DND-41 (cell line): ENCODE measurements around the gene FRYL.
"Not testable (repeated sequence)": the region's sequence is repeated elsewhere in the genome, so short reads cannot be mapped to it uniquely, and the experiment has no call there.

ENCODE experiments used
- ATAC-seq: fragments of 200-7000 bp; cut with Tn5 transposase; 3 replicates; pipeline ENCODE4 v1.9.1; 2021; ENCODE audit warnings: low read depth; ENCODE audit not compliant: insufficient read depth
- DNase-seq: peaks from one replicate; pipeline ENCODE4 v3.0.0-alpha.2; 2020
- H2AFZ ChIP-seq: 2 replicates; pipeline ENCODE4 v1.6.0; 2012; ENCODE audit warnings: low read depth, low read length
- H3K27ac ChIP-seq: 2 replicates; pipeline ENCODE4 v1.5.1; 2012; ENCODE audit warnings: low read length, inconsistent platforms
- H3K27me3 ChIP-seq: fragments of 200-600 bp; sonication (generic); 2 replicates; pipeline ENCODE4 v1.6.0; 2012; ENCODE audit warnings: low read length, mild to moderate bottlenecking, inconsistent platforms; ENCODE audit not compliant: insufficient read depth, poor library complexity
- H3K36me3 ChIP-seq: 2 replicates; pipeline ENCODE4 v1.5.1; 2012; ENCODE audit warnings: low read length, inconsistent platforms; ENCODE audit not compliant: insufficient read depth
- H3K4me1 ChIP-seq: 2 replicates; pipeline ENCODE4 v1.5.1; 2012; ENCODE audit warnings: mild to moderate bottlenecking, low read length; ENCODE audit not compliant: insufficient read depth
- H3K4me2 ChIP-seq: 2 replicates; pipeline ENCODE4 v1.6.0; 2012; ENCODE audit warnings: mild to moderate bottlenecking, moderate library complexity, low read length, inconsistent platforms; ENCODE audit not compliant: insufficient read depth
- H3K4me3 ChIP-seq, 2 experiments: fragments of 200-600 bp in 1 of 2; shearing (Covaris generic) in 1 of 2; 2 replicates each; pipeline ENCODE4 v1.5.1; 2012 to 2016; ENCODE audit warnings: inconsistent platforms in 2 of 2, low read length in 2 of 2, mild to moderate bottlenecking in 2 of 2, low read depth in 1 of 2, moderate library complexity in 1 of 2
- H3K79me2 ChIP-seq: 2 replicates; pipeline ENCODE4 v1.6.0; 2012; ENCODE audit warnings: low read length, inconsistent platforms; ENCODE audit not compliant: insufficient read depth
- H3K9ac ChIP-seq: 2 replicates; pipeline ENCODE4 v1.6.0; 2012; ENCODE audit warnings: low read depth, mild to moderate bottlenecking, inconsistent platforms, low read length, moderate library complexity
- H3K9me3 ChIP-seq: 2 replicates; pipeline ENCODE4 v1.5.1; 2012; ENCODE audit warnings: low read length, moderate library complexity, mild to moderate bottlenecking, inconsistent platforms; ENCODE audit not compliant: insufficient read depth, severe bottlenecking
- H4K20me1 ChIP-seq: 2 replicates; pipeline ENCODE4 v1.6.0; 2012; ENCODE audit warnings: low read length; ENCODE audit not compliant: insufficient read depth
- CTCF ChIP-seq: IDR thresholded peaks from 2 replicates; pipeline ENCODE4 v1.5.1; 2012; ENCODE audit warnings: borderline replicate concordance, low read length, moderate library complexity, mild to moderate bottlenecking; ENCODE audit not compliant: poor library complexity, severe bottlenecking; ENCODE audit errors: extremely low read depth
- EZH2 ChIP-seq: IDR thresholded peaks from 3 replicates; pipeline ENCODE4 v1.6.1; 2012; ENCODE audit warnings: borderline replicate concordance, low read depth, mild to moderate bottlenecking, moderate library complexity, low read length, inconsistent platforms; ENCODE audit not compliant: severe bottlenecking

The FRYL gene

GRCh38 chr4:48779998-48780864, at the start of gene FRYL:
Gene FRYL, minus strand, starts transcription at chr4:48780279. Its CDS starts 145,869 bp downstream, at chr4:48634410.
- Histone ChIP-seq H3K27ac (peak within 1 kb of the TSS; percentile 93), H4K20me1 (peaks cover 29% of the 10 kb centered on the region; the same call in 1 of the 2 replicates), H3K27me3 (no peaks in the 10 kb centered on the region), H3K4me2 (peak within 1 kb of the TSS; percentile 88), H3K36me3 (no peaks in the 10 kb centered on the region; the same call in 1 of the 2 replicates), H3K4me1 (peaks cover 40% of the 10 kb centered on the region), H3K79me2 (peaks cover 50% of the 10 kb centered on the region), H2AFZ (peak within 1 kb of the TSS; percentile 91), H3K4me3 (peak within 1 kb of the TSS; percentile 58 to 69), H3K9ac (peak within 1 kb of the TSS; percentile 90), H3K9me3 (no peaks in the 10 kb centered on the region)
- peak; percentile 91 for ATAC-seq
- no peak for TF ChIP-seq EZH2
- no peak for TF ChIP-seq CTCF
- DNase-seq = peak; percentile 100

GRCh38 chr4:48827622-48828021, 47.5 kb upstream of the FRYL start:
- Histone ChIP-seq H4K20me1 (no peaks in the 10 kb centered on the region), H3K36me3 (peaks cover 5% of the 10 kb centered on the region; the same call in 1 of the 2 replicates), H3K4me2 (no peak overlapping the region), H3K27ac (no peak overlapping the region), H3K79me2 (peaks cover 17% of the 10 kb centered on the region), H3K27me3 (no peaks in the 10 kb centered on the region), H3K9me3 (no peaks in the 10 kb centered on the region), H3K4me1 (peaks cover 16% of the 10 kb centered on the region), H2AFZ (no peak overlapping the region), H3K9ac (no peak overlapping the region), H3K4me3 (no peak overlapping the region)
- ATAC-seq (no peak), DNase-seq (no peak)
- TF ChIP-seq EZH2 (no peak), CTCF (no peak)

- H3K27ac ChIP-seq, H3K9ac ChIP-seq, H3K4me1 ChIP-seq, H3K4me3 ChIP-seq, H3K9me3 ChIP-seq, H4K20me1 ChIP-seq, H3K4me2 ChIP-seq, H3K79me2 ChIP-seq, DNase-seq, H3K27me3 ChIP-seq, H2AFZ ChIP-seq, H3K36me3 ChIP-seq, ATAC-seq: not testable (repeated sequence)
These were observed 41.4 kb upstream of the FRYL start for GRCh38 chr4:48821431-48821830.

GRCh38 chr4:48816971-48817370, 36.9 kb upstream of the FRYL start:
- H3K27me3 ChIP-seq = no peaks in the 10 kb centered on the region
- H4K20me1 ChIP-seq = no peaks in the 10 kb centered on the region
- no peak overlapping the region for H3K4me3 ChIP-seq
- DNase-seq (no peak), ATAC-seq (no peak)
- no peak overlapping the region for H3K4me2 ChIP-seq
- H3K27ac ChIP-seq = no peak overlapping the region
- H3K36me3 ChIP-seq = no peaks in the 10 kb centered on the region
- H3K4me1 ChIP-seq = peaks cover 4% of the 10 kb centered on the region; the same call in 1 of the 2 replicates
- no peak overlapping the region for H3K9ac ChIP-seq
- no peak overlapping the region for H2AFZ ChIP-seq
- TF ChIP-seq CTCF = no peak
- TF ChIP-seq EZH2 = no peak
- no peaks in the 10 kb centered on the region for H3K9me3 ChIP-seq
- H3K79me2 ChIP-seq = no peaks in the 10 kb centered on the region

GRCh38 chr4:48816297-48816696, 36.2 kb upstream of the FRYL start:
- H2AFZ ChIP-seq, DNase-seq, H3K9ac ChIP-seq, H3K4me1 ChIP-seq, H3K4me2 ChIP-seq, H4K20me1 ChIP-seq, H3K27me3 ChIP-seq, H3K4me3 ChIP-seq, ATAC-seq, H3K9me3 ChIP-seq, H3K36me3 ChIP-seq, H3K27ac ChIP-seq, H3K79me2 ChIP-seq: not testable (repeated sequence)
